ENCODE measurements around the gene STK11. TPM values are rescaled to one million over a fixed set of nuclear protein-coding genes. Genes with fewer than 3 reads are reported as not detected.

The STK11 gene
- polyA plus RNA-seq, 1 of the 3 experiments (the other 2 are of a cell fraction) = 55.5 TPM

GRCh38 chr19:1256646-1257474 lies 51.3 kb downstream of the STK11 start:
- Histone ChIP-seq H3K27me3 (ENCODE audit: insufficient read depth) (no peaks in the 10 kb centered on the region), H3K4me1 (ENCODE audit: control insufficient read depth in 1 of 2, insufficient read depth in 2 of 2, low read depth in 1 of 2, low read length in 1 of 2) (peaks cover 46 to 60% of the 10 kb centered on the region in 2 experiments), H2AFZ (ENCODE audit: low read depth) (no peak overlapping the region), H3K4me2 (no peak overlapping the region), H4K20me1 (ENCODE audit: insufficient read depth) (peaks cover 56% of the 10 kb centered on the region), H3K27ac (ENCODE audit: low read depth in 2 of 2, low read length in 1 of 2) (peak overlapping the region in 1 of 2 experiments; percentile 99; a peak in 2 of 4 replicates), H3K79me2 (ENCODE audit: insufficient read depth) (peaks cover 70% of the 10 kb centered on the region), H3K9ac (no peak overlapping the region), H3K4me3 (ENCODE audit: low read depth in 2 of 2, low read length in 1 of 2) (no peak overlapping the region), H3K9me3 (no peaks in the 10 kb centered on the region), H3K36me3 (replicated peaks in 1 of 2; ENCODE audit: control insufficient read depth in 1 of 2, insufficient read depth in 2 of 2, low read length in 1 of 2) (peaks cover 41 to 53% of the 10 kb centered on the region in 2 experiments), H3K9me2 (no peaks in the 10 kb centered on the region), H3F3A (replicated peaks; ENCODE audit: insufficient read depth) (peaks cover 71% of the 10 kb centered on the region)
- ChIA-PET CTCF (interaction anchor here (7.8 to 18.6 kb wide), 2 partner anchors 9 to 14 kb away, joined by 99 to 594 read pairs; partner anchors contain the start of gene ATP5F1D), POLR2A (interaction anchor here (2.1 to 4.8 kb wide), 2 partner anchors 12 kb away, joined by 13 to 34 read pairs; partner anchors contain the start of gene CIRBP)
- TF ChIP-seq ZBTB33 (IDR thresholded peaks at IDR 0.05; ENCODE audit: borderline replicate concordance, low read depth) (no peak), SMC3 (IDR thresholded peaks at IDR 0.05; ENCODE audit: low read depth, low read length) (no peak), RFX5 (IDR thresholded peaks at IDR 0.05; ENCODE audit: low read length) (no peak)
- 93% methylated on average over 34 of the region's 46 CpGs for WGBS (ENCODE audit: low lambda C conversion rate)
- DNase-seq = no peak

DNA sequence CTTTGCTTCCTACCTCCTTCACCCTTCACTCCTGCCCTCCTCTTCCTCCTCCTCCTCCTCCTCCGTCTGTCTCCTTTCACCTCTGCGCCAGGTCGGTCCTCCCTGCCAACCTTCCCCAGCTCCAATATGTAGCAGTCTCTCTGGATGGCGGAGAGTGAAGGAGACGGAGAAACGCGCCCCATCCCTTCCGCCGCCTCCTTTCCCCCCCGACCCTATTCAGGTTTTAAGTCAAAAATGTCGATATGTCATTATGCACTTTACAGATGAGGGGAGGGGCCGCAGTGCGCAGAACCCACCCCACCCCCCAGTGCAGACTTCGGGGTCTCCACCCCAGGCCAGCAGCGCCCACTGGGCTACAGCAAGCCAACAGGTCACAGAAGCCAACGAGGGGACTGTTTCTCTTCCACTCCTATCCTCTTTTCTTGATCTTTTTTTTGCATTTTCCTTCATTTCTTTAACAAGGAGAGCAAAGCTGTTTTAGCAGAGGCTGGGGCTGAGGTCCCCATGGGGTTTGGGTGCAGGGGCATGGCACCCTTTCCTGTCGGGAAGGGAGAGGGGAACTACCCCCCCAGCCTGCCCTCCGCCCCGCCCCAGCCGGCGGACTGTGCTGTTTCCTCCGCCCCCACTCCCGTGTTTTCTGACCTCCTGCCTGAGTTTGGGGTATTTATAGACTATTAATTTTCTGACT lies 52.0 kb downstream of the STK11 start:
- ChIA-PET CTCF (interaction anchor here (7.8 to 18.6 kb wide), 2 partner anchors 8 to 15 kb away, joined by 99 to 594 read pairs; partner anchors contain the start of gene ATP5F1D), POLR2A (interaction anchor here (4.8 kb wide), 1 partner anchor 12 kb away, joined by 34 read pairs; the partner anchor contains the start of gene CIRBP)
- WGBS (ENCODE audit: low lambda C conversion rate) = 78% methylated on average over 23 of the region's 23 CpGs
- TF ChIP-seq POLR2AphosphoS5 (IDR thresholded peaks at IDR 0.05; ENCODE audit: low read depth, low read length) = no peak
- TF ChIP-seq GABPA (IDR thresholded peaks at IDR 0.05; ENCODE audit: low read depth) = no peak
- TF ChIP-seq ELF1 (IDR thresholded peaks at IDR 0.05) = no peak
- TF ChIP-seq SIN3A (IDR thresholded peaks at IDR 0.05; ENCODE audit: borderline replicate concordance, low read depth, low read length) = no peak
- TF ChIP-seq RFX5 (IDR thresholded peaks at IDR 0.05; ENCODE audit: low read length) = no peak
- no peak for TF ChIP-seq USF2 (IDR thresholded peaks at IDR 0.05; ENCODE audit: borderline replicate concordance, low read depth, low read length)
- no peak for TF ChIP-seq TEAD4 (IDR thresholded peaks at IDR 0.05; ENCODE audit: borderline replicate concordance, insufficient read depth)
- no peak for TF ChIP-seq PBX3 (IDR thresholded peaks at IDR 0.05)
- TF ChIP-seq MEF2A (IDR thresholded peaks at IDR 0.05; ENCODE audit: borderline replicate concordance, low read depth) = no peak
- Histone ChIP-seq H2AFZ (ENCODE audit: low read depth) (no peak overlapping the region), H3K36me3 (replicated peaks in 1 of 2; ENCODE audit: control insufficient read depth in 1 of 2, insufficient read depth in 2 of 2, low read length in 1 of 2) (peaks cover 41 to 53% of the 10 kb centered on the region in 2 experiments), H3K4me2 (peak overlapping the region; percentile 23; the same call in 1 of the 2 replicates), H3K9me3 (no peaks in the 10 kb centered on the region), H3K27ac (ENCODE audit: low read depth in 2 of 2, low read length in 1 of 2) (peak overlapping the region; percentile 83 to 90), H3K9me2 (no peaks in the 10 kb centered on the region), H3K9ac (peak overlapping the region; percentile 25; the same call in 1 of the 2 replicates), H3K79me2 (ENCODE audit: insufficient read depth) (peaks cover 69% of the 10 kb centered on the region), H3K4me3 (ENCODE audit: low read depth in 2 of 2, low read length in 1 of 2) (no peak overlapping the region), H4K20me1 (ENCODE audit: insufficient read depth) (peaks cover 56% of the 10 kb centered on the region), H3K27me3 (ENCODE audit: insufficient read depth) (no peaks in the 10 kb centered on the region), H3F3A (replicated peaks; ENCODE audit: insufficient read depth) (peaks cover 65% of the 10 kb centered on the region), H3K4me1 (ENCODE audit: control insufficient read depth in 1 of 2, insufficient read depth in 2 of 2, low read depth in 1 of 2, low read length in 1 of 2) (peaks cover 54 to 67% of the 10 kb centered on the region in 2 experiments)
- DNase-seq = no peak

Measured in SK-N-SH (cell line).